Muscle layer of colon (tissue), 2 donors: Measurements from ENCODE around the gene ECHDC1.

Source experiments
- H3K27ac ChIP-seq: one replicate; pipeline ENCODE4 v1.7.0; 2013; ENCODE audit warnings: low read depth, mild to moderate bottlenecking, low read length, moderate library complexity
- H3K27me3 ChIP-seq, 2 donors: one replicate each; pipeline ENCODE4 v1.7.0; 2013; ENCODE audit warnings: low read length in 2 of 2, mild to moderate bottlenecking in 2 of 2; ENCODE audit not compliant: insufficient read depth in 2 of 2, control insufficient read depth in 1 of 2
- H3K36me3 ChIP-seq: one replicate; pipeline ENCODE4 v1.7.0; 2013; ENCODE audit warnings: mild to moderate bottlenecking, low read length; ENCODE audit not compliant: insufficient read depth
- H3K4me1 ChIP-seq: one replicate; pipeline ENCODE4 v1.7.0; 2013; ENCODE audit warnings: mild to moderate bottlenecking, low read length; ENCODE audit not compliant: insufficient read depth
- H3K4me3 ChIP-seq, 2 donors: one replicate each; pipeline ENCODE4 v1.7.0; 2013; ENCODE audit warnings: low read length in 2 of 2, low read depth in 1 of 2, mild to moderate bottlenecking in 1 of 2, moderate library complexity in 1 of 2
- H3K9ac ChIP-seq: one replicate; pipeline ENCODE4 v1.7.0; 2013; ENCODE audit warnings: low read length
- H3K9me3 ChIP-seq: one replicate; pipeline ENCODE4 v1.7.0; 2013; ENCODE audit warnings: mild to moderate bottlenecking, low read length
- donor health status: abdominal sarcoma.
- donor health status: Adenocarcinoma of cecum.

ECHDC1 gene

DNA sequence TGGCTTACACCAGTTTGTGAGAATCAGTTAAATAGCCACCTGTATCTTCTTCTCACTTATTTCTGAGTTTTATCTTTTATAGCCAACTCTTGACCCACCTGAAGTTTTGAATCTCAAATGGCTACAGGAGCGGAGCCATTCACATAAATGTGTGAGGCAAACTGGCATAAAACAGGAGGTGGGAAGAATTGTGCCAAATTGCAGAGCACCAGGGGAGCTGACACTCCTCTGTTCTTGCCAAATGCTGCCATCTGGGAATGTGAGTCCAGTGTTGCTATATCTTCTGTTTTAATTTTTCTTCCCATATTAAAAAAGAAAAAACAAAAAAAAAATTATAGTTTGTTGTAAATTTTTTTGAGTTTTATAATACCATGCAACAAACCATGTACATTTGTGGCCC, 93.8 kb downstream of the ECHDC1 start:
- Histone ChIP-seq H3K9ac (no peak overlapping the region), H3K36me3 (no peaks in the 10 kb centered on the region), H3K27me3 (no peaks in the 10 kb centered on the region), H3K9me3 (no peaks in the 10 kb centered on the region), H3K27ac (no peak overlapping the region), H3K4me3 (no peak overlapping the region), H3K4me1 (no peaks in the 10 kb centered on the region)

DNA sequence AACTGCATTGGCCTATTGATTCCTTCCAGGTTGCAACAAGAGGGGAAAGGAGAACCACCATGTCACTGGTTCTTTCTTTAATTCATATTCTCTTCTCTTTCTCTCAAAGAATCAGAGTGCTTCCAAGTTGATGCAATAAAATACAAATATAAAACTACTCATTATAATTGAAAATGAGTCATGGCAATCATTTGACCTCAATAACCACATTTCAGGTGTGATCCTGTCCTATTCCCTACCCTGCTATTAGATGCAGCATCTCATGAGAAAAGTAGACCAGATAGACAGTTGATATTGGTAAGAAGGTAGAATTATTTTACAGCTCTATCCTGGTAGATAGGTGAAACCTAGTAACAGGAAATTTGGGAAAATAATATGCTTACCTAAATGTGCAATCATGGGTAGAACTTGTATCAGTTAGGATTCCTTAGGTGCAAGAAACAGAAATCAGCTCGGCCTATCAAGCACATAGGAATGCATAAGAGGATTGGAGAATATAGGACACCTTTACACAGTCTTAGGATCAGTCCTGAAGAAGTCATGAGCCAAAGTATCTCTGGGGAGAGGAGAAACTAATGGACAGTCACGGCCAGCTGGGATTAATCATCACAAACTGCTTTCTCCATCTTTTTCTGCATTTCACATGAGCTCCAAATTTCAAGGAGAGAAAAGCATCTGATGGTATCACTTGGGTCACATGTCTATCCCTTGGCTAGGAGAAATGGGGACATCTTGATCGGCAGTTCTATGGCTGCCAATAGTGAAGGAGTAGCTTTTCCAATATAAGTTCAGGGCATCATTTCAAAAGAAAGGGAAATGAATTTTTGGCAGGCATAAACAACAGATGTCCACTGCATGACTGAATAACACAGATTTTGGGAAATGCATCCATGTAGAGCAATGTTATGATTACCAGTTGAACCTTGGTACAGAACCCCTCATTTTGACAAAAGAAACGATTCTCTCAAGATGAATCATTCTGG, 96.0 kb downstream of the ECHDC1 start:
- no peak overlapping the region for H3K27ac ChIP-seq
- H3K4me1 ChIP-seq: no peaks in the 10 kb centered on the region

DNA sequence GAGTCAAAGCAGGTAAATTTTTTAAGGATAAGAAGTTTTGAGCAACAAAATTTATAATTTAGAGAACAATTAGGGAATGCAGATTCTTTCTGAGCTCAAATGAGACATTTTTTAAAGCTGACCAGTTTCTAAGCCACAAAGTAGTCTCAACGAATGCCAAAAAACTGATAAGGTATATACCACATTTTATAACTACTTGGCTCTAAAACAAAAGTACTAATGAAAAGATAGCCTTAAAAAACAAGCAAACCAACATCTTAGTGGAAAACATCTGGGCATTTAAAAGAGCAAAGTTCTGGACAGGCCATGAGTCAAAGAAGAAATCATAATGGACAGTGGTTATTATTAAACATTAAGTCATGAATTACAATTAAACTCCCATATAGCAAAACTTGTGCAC, 99.9 kb downstream of the ECHDC1 start:
- Histone ChIP-seq H3K4me3 (no peak overlapping the region), H3K9ac (no peak overlapping the region)

More for the DNA sequence above, 96.0 kb downstream of the ECHDC1 start:
- H3K4me3 ChIP-seq: no peak overlapping the region
- H3K36me3 ChIP-seq: no peaks in the 10 kb centered on the region
- H3K27me3 ChIP-seq: no peaks in the 10 kb centered on the region
- no peak overlapping the region for H3K9ac ChIP-seq
- no peaks in the 10 kb centered on the region for H3K9me3 ChIP-seq

More for the DNA sequence above, 99.9 kb downstream of the ECHDC1 start:
- Histone ChIP-seq H3K27ac (no peak overlapping the region), H3K4me1 (no peaks in the 10 kb centered on the region), H3K27me3 (no peaks in the 10 kb centered on the region), H3K36me3 (no peaks in the 10 kb centered on the region), H3K9me3 (no peaks in the 10 kb centered on the region)
